HL-60/S4 treated with phorbol 12-myristate 13-acetate at 8.2 ng/mL for 4 days and 3 days (cell line): ENCODE measurements around the gene TNIK.

ENCODE experiments used
- in situ Hi-C: fragments of 300-500 bp; cut with MboI; formaldehyde crosslinking; loops from 2 replicates; pipeline ENCODE4 v1.15.0; 2022; ENCODE audit warnings: low sequenced_read_pairs

The TNIK gene

DNA sequence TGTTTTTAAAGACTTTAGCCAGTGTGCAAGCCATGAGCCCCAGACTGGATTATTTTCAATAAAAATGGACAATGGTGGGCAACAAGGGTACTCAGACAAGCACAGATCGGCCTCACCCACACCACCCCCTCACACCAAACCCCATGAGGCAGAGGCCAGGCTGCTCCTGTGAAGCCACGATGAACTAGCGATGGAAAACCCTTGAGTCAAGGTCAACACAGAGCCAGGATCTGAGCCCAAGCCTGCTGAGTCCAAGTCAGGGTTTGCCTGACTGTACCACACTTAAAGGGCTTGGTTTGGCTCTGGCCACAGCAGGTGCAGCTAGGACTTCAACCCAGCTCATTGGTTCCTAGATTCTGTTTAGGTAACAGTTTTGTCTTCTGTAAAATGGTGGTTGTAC is 302.2 kb downstream of the TNIK start:
- in situ Hi-C loops: loop anchor here (25.0 kb wide), 1 partner anchor 404 kb away; no protein-coding TSS in a partner anchor

DNA sequence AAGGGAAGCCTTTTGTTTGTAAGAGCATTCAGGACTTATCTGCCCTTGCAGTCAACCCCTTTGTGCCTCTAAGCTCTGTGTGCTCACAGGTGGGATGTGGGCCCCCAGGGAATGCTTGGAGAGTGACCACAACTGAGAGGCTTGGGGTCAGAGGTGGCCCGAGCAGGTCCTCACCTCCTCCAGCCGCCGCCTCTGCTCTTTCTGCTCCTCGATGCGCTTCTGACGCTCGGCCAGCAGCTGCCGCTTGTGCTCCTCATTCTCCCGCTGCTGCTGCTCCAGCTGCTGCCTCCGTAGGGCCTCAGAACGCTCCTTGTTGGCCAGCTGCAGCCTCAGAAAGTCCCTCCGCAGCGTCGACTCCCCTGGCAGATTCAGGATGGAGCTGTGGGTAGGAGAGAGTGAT is 302.9 kb downstream of the TNIK start:
- in situ Hi-C loops: loop anchor here (25.0 kb wide), 1 partner anchor 405 kb away; no protein-coding TSS in a partner anchor

DNA sequence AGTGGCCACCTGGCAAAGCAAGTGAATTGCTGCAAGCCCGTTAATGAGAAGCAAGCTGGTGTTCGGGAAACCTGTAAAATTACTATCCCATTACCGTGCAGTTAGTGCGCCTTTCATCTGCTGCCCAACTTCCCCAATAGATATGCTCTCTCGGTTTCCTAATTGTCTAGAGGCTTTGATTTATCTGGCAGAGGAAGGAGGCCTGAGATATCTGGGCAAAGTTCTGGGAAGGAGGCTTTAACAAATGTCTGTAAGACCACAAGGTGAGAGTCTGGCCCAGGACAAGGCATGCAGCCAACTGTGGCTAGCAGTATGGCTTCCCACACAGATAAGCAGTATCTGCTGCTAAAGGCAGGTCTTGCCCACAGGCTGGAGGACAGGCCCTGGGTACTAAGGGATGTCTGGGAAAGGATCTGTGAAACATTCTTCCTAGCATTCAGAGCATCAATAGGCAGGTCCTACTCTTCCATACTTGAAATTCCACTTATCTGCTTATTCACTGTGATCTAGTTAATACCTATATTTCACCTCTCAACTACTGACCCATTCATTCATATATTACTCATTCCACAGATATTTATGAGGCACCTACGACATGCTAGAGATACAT is 303.7 kb downstream of the TNIK start:
- in situ Hi-C loops: loop anchor here (25.0 kb wide), 1 partner anchor 406 kb away; no protein-coding TSS in a partner anchor

DNA sequence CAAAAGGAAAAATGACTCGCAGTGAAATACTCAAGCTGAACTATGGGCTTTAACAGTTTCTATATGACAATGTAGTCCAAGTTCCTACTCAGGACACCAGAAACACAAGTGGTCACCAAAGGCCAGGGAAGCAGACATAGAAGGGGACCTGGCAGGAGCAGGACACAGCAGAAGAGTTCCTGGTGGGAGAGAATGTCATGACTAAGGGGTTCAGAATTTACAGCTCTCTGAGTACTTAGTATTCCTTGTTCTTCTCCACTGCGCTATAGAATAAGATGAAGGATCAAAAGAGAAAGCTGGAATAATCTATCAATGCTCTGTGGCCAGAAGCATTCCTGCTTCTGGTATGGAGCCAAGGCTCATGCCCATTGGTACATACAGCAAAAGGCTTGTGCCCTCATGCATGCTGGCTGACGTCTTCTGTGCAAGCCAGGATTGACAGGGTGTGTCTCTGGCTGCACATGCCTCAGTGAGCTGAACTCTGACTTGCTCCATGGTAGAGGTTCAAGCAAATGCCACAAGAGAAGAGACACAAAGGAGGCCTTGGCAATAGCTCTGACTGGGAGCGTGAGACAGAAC is 305.0 kb downstream of the TNIK start:
- in situ Hi-C loops: loop anchor here (25.0 kb wide), 1 partner anchor 407 kb away; no protein-coding TSS in a partner anchor

DNA sequence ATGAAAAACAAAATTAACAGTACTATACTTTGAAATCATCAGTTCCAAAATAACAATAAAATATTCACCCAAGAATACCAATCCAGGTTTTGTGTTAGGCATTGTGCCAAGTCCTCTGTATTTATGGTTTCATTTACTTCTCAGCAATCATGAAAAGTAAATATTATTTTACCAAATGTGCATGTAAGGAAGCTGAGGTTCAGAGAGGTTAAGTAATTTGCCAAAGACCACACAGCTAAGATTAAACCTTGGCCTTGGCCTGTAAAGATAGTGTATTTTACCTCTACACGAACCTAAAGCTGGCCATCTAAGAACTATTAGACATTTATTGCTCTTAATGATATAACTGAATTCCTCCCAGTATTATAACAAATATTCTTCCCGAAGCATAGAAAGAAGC is 309.3 kb downstream of the TNIK start:
- in situ Hi-C loops: loop anchor here (25.0 kb wide), 1 partner anchor 411 kb away; no protein-coding TSS in a partner anchor

DNA sequence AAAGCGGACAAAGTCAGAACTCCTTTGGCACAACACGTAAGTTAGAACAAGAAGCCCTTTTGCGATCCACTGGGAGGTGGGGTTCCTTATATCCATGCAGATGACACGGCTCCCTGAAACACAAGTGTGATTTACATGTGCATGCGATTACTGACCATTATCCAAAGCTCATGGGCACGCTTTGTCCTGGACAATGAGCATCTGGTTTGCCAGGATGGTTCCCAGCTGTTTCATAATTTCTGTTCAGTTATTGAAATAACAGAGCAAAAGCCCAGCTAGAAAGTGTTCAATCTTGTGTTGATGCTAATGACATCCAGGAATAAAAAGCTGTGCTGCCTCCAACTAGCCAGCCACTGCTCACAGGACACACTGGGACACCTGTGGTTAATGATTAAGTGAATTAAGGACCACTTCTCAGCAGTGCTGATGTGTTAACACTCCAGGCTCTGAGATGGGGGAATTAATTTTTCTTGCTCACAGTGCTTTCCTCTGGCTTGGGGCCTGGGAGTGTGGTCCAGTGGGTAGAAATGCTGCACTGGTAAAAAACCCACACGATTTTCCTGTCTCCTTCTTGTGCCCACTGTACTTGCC is 310.6 kb downstream of the TNIK start:
- in situ Hi-C loops: loop anchor here (25.0 kb wide), 1 partner anchor 413 kb away; no protein-coding TSS in a partner anchor

DNA sequence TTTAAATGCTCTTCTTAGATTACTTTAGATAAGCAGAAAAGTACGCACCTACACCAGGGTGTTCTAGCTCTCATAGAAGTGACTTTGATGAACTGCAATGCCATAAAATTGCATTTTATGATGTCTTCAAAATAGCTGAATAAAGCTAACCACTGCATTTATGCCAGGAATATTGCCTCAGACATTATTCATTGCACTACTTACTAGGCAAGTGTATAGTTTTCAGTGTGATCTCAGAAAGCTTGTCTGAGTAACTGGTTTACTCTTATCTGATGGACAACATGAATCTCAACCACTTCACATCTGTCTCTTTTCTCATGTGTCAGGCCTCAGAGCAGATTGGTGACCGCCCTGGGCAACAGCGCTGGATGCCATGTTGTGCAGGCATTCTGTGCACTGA is 314.4 kb downstream of the TNIK start:
- in situ Hi-C loops: no loop called here

DNA sequence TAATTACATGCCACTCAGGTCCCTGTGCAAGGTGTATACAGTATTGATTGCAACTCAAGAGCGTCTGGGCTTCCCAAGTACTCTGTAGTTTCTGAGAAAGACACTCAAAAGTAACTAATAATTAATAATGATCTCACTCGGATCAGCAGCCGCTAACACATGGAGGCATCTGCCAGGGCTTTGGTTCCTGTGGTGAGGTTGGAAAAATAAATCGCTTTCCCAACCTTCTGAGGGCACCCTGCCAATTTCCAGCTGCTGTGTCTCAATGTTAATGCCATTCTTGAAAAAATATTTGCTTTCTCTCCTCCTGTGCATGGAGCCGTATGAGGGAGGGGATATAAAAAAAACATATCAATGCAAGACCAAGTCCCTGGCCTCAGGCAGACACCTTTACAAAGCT is 317.2 kb downstream of the TNIK start:
- in situ Hi-C loops: no loop called here

DNA sequence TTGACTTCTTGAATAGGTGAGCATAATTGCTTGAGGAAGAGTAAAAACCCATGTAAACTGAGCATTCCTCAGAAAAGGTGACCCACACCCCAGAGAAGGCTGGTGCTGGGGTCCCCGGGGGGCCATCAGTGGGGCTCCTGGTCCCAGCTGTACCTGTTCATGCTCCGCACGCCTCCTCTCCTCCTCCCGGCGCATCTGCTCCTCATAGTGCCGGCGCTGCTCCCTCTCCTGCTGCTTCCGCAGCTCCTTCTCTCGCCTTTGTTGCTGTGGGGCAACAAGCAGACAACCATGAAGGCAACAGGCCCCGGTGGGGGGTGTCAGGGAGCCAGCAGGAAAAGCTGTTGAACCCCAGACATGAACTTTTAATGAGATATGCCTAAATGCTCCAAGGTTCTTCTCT is 320.0 kb downstream of the TNIK start:
- in situ Hi-C loops: no loop called here

DNA sequence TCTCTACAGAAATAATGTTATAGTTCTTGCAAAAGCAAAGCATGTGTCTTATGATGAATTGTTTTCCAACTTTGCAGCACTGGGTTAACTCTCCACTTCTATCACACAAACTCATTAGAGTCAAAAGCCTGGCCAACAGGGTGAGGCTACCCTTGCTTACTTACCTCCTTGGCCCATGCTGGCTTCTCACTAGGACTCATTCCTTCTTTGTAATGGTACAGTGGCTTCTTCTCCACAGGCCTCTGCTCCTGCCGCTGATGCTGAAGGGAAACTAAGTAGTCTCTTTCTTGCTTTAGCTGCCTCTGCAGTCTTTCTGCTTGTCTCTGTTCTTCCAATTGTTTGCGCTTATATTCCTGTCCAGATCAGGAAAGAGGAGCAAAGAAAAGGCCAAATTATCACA is 322.2 kb downstream of the TNIK start:
- in situ Hi-C loops: no loop called here

DNA sequence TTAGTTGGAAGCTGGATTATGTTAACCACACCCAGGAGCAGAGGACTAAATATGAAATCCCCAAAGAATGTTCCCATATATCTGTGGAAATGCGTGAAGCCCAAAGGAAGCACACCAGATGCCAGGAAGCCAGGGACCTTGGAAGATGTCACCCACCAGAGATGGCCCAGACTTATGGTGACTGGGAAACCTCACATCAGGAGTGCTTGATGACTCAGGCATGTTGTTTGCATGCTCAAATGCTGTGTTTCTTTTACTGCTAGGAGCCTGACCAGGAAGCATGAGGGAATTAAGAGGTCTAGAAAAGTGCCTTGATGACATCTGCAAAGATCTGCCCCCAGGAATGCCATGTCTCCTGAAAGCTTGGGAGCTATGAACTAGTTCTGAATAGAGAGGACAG is 324.7 kb downstream of the TNIK start:
- in situ Hi-C loops: no loop called here

DNA sequence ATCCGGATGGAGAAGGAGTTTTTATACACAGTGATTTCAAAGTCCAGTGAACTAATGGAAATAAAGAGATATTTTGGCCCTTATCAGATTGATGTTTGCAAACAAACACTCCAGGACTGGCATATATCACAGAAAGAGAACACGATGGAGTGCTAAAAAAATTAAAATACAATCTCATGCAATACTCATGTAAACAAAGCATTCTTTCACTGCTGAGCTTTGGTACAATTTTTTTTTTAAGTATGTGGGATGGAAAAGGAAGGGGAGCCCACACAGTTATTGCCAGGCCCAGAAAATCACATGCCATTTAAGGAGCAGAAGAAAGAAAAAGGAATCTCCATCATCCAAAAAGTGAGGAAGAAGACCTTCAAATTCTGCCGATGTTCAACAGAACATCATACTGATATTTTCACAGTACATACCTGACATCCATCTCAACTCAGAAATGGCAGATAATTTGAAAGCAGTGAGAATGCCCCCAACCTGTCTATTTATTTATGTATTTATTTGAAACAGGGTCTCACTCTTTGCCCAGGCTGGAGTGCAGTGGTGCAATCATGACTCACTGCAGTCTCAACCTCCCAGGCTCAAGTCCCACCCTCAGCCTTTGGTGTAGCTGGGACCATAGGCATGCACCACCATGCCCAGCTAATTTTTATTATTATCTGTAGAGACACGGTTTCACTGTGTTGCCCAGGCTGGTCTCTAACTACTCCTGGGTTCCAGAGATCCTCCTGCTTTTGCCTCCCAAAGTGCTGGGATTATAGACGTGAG is 326.2 kb downstream of the TNIK start:
- in situ Hi-C loops: no loop called here

DNA sequence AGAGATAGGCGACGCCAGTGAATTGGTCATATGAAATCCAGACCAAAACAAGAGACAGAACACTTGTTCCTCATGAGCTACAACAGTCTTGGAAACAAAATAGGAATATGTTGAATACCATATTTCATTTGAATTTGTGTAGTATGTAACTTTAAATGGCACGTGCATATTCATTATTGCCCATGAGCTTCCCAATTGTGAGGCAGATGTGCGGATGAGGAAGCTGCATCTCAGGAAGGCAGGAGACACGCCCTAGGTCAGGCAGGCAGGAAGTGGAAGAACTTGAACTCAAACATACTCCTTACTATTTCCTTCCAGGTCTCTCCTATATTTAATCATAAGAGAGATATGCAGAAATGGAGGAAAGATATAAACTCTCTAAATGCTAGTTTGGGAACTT is 326.9 kb downstream of the TNIK start:
- in situ Hi-C loops: no loop called here

DNA sequence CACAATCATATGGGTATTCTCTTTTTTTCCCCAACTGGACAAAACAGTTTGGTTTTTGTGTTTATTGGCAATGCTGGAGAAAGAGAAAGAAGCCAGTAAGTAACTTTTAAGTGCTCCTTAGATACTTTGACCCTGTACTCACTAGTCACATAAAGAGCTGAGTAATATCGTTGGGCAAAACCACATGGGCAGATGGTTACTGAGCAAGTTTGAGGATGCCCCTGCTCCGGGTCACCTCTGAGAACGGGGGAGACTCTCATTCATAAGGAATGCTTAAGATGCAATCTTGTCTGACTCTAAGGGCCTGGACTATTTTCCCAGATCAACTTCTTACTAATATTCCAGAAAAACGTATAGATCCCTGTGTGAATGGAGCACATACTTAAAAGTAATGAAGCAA is 327.3 kb downstream of the TNIK start:
- in situ Hi-C loops: no loop called here

DNA sequence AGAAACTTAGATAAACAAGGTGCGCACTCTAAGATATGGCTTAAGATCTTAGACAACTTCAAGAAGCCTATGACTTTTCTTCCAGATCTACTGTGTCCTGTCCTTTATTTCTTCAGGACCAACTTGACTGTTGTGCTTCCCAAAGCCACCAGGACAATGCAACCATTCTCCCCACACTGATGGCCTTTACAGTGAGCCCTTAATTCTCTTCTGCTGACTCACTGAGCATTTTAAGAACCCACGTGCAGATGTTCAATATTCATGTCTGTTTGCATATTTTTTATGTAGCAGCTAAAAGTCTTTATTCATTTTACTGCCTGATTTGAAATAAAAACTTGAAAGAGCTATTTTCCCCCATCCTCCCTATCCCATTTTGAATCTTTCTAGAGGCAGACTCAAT is 330.4 kb downstream of the TNIK start:
- in situ Hi-C loops: no loop called here

DNA sequence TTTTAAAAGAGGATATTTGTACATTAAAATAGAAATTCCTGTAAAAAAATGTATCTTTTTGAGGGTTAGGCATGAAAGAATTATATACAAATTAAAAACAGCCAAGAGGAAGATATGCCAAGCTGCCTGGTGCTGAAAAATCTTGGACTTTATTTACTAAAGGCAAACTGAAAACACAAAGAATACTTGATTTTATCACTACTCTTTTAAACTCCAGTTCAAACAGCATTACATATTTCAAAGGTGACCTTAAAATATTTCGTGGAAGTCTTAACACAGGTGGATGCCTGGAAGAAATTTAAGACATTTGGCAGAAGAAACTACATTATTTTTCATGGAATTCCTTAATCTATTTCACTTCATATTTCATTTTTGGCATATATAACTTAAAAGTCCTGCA is 332.6 kb downstream of the TNIK start:
- in situ Hi-C loops: no loop called here

DNA sequence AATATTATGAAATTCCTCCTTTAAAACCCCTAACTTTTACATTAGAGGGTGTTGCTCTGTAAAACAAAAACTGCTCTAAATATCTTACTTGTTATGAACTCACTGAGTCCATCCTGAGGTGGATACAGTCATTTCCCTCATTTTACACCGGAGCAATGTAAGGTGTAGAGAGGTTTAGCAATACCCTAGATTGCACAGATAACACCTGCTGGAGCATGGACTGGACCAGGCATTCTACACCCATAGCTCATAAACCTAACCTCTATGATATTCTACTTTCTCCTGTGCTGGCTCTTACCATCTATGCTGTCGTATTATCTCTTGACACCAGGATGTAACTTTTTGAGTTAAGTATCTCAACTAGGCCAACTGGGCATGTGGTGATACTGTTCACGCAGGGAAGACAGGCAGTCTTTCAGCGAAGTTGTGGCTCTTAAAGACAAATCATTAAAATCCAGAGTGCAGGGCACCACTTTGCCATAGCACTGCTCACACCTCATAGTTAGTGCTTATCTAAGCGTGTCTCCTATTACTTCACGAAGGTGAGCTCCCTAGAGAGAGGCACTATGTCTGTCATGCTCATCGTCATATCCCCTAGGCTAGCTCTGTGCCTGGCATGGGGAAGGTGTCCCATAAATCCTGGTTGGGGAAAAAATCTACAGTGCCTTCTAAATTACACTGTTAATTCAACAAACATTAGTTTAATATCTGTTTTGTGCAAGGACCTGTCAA is 333.6 kb downstream of the TNIK start:
- in situ Hi-C loops: no loop called here

DNA sequence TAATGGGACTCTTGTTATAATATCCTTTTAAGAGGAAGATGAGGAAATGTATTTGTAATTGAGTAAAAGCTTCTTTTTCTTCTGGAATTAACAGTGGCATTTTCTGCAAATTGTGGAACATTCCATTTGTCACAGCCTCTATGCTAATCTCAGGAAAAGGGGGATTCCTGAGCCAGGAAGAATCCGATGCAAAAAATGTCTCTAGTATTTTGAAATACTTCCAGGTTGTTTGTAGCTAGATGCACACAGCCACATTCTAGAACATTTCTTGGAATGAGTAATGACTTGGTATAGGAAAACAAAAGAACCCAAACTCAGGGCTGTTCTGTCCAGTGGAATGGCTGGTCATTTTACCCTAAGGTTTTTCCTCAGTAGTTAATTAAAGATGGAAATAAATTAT is 335.2 kb downstream of the TNIK start:
- in situ Hi-C loops: no loop called here

DNA sequence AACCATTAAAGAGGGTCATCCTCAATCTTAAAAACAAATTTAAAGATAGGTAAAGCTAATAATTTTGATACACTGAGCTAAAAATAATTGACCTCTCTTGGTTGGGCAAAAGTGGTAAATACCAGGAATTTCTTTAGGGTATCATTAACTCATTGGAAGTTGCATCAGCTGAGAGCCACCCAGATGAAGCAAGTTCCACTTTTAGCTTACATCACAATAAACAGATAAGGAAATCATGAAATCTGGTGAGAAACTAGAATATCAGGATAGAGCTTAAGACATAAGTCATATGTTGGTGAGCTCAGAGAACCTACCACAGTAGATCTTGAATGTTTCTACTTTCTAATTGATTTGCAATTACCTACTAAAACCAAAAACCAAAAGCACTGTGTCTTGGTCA is 336.3 kb downstream of the TNIK start:
- in situ Hi-C loops: no loop called here

DNA sequence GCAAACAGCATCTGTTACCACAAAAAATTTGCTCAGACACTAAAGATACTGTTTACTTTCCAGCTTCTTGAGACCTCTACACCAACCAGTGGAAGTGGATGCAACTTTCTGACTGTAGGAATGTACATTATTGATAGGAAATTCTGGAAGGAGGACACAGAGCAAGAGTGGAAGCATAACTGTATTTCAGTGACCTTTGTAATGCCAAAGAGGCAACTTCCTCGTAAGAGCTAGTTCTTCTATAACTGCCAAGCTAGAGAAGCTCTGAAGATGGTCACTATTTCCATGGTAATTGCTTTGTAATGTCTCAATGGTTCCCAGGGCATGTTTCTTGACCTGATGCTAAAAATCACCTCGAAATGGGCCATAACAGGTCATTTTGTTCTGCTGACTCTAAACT is 337.3 kb downstream of the TNIK start:
- in situ Hi-C loops: no loop called here

DNA sequence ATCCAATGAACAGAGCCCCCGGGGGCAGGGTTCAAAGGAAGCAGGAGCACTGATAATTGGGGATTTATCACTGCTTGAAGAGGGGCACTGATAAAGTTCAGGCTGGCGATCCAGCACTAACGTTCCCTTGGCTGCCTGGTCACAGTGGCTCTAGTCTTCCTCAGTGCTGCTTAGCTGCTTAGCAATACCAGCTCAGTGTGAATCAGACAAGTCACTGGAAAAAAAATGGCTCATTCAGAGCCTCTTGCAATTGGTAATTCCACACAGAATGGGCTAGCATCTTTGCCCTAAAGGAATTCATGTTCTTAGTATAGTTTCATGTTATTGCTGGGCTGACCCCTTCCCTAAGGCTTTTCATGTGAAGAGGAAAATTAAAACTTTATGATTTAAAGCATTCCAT is 338.0 kb downstream of the TNIK start:
- in situ Hi-C loops: no loop called here
